Liver (tissue), 9 donors: ENCODE measurements around the gene FRMD4B. TPM values are rescaled to one million over a fixed set of nuclear protein-coding genes. Genes with fewer than 3 reads are reported as not detected.
"Not testable (repeated sequence)": the region's sequence is repeated elsewhere in the genome, so short reads cannot be mapped to it uniquely, and the experiment has no call there.

Source experiments
- DNase-seq: peaks from one replicate; pipeline ENCODE4 v3.0.0-alpha.2; 2017; ENCODE audit warnings: low spot score
- H3K27ac ChIP-seq, 2 donors: one replicate each; pipeline ENCODE4 v1.7.0; 2013; ENCODE audit warnings: inconsistent platforms in 2 of 2, low read length in 2 of 2, control low read depth in 1 of 2, low read depth in 1 of 2, mild to moderate bottlenecking in 1 of 2
- H3K27me3 ChIP-seq, 4 donors: one replicate each; pipeline versions ENCODE4 v1.6.1 to v1.7.0; 2013; ENCODE audit warnings: low read length in 3 of 4, inconsistent platforms in 1 of 4, mild to moderate bottlenecking in 1 of 4, moderate library complexity in 1 of 4; ENCODE audit not compliant: control insufficient read depth in 4 of 4, insufficient read depth in 4 of 4
- H3K36me3 ChIP-seq, 4 donors: one replicate each; pipeline versions ENCODE4 v1.6.1 to v1.7.0; 2013; ENCODE audit warnings: low read length in 3 of 4, mild to moderate bottlenecking in 3 of 4, low read depth in 1 of 4, moderate library complexity in 1 of 4; ENCODE audit not compliant: control insufficient read depth in 4 of 4, insufficient read depth in 3 of 4
- H3K4me1 ChIP-seq, 4 donors: one replicate each; pipeline versions ENCODE4 v1.6.1 to v1.7.0; 2013; ENCODE audit warnings: low read length in 3 of 4, mild to moderate bottlenecking in 3 of 4, moderate library complexity in 1 of 4; ENCODE audit not compliant: control insufficient read depth in 4 of 4, insufficient read depth in 4 of 4
- H3K4me3 ChIP-seq, 3 donors: one replicate each; pipeline versions ENCODE4 v1.6.1 to v1.7.0; 2013; ENCODE audit warnings: low read length in 3 of 3, control low read depth in 1 of 3, low read depth in 1 of 3, mild to moderate bottlenecking in 1 of 3
- H3K9ac ChIP-seq, 2 donors: one replicate each; pipeline ENCODE4 v1.7.0; 2013; ENCODE audit warnings: low read length in 2 of 2, mild to moderate bottlenecking in 2 of 2, moderate library complexity in 2 of 2, control low read depth in 1 of 2, low read depth in 1 of 2
- H3K9me3 ChIP-seq, 4 donors: one replicate each; pipeline versions ENCODE4 v1.6.1 to v1.7.0; 2013; ENCODE audit warnings: low read length in 3 of 4; ENCODE audit not compliant: control insufficient read depth in 4 of 4
- ATF3 ChIP-seq: IDR thresholded peaks from 2 replicates; pipeline ENCODE4 v1.6.1; 2016; ENCODE audit warnings: antibody characterized with exemption
- CTCF ChIP-seq: fragments of 150-350 bp; IDR thresholded peaks from 2 replicates; pipeline ENCODE4 v1.5.1; 2017; ENCODE audit warnings: improper control_type of control experiment, low read depth, low read length; ENCODE audit not compliant: missing input control
- EGR1 ChIP-seq, 2 donors: IDR thresholded peaks; 2 replicates each; pipeline ENCODE4 v1.6.1; 2016 to 2018; ENCODE audit warnings: antibody characterized with exemption in 2 of 2, low read depth in 2 of 2
- FOXA2 ChIP-seq: IDR thresholded peaks from 2 replicates; pipeline ENCODE4 v1.6.1; 2016; ENCODE audit warnings: antibody characterized with exemption
- HNF4A ChIP-seq, 2 donors: conservative IDR thresholded peaks; 2 replicates each; pipeline ENCODE4 v1.6.1; 2016; ENCODE audit warnings: antibody characterized with exemption in 2 of 2, mild to moderate bottlenecking in 2 of 2
- HNF4G ChIP-seq: IDR thresholded peaks from 2 replicates; pipeline ENCODE4 v1.6.1; 2016; ENCODE audit warnings: antibody characterized with exemption
- JUND ChIP-seq, 2 donors: IDR thresholded peaks; 2 replicates each; pipeline ENCODE4 v1.6.1; 2016; ENCODE audit warnings: antibody characterized with exemption in 2 of 2
- NR2F2 ChIP-seq: IDR thresholded peaks from 2 replicates; pipeline ENCODE4 v1.6.1; 2016; ENCODE audit warnings: antibody characterized with exemption
- REST ChIP-seq: IDR thresholded peaks from 2 replicates; pipeline ENCODE4 v1.6.1; 2016; ENCODE audit warnings: antibody characterized with exemption, mild to moderate bottlenecking
- RXRA ChIP-seq, 2 donors: IDR thresholded peaks; 2 replicates each; pipeline ENCODE4 v1.6.1; 2017 to 2018; ENCODE audit warnings: antibody characterized with exemption in 2 of 2, mild to moderate bottlenecking in 1 of 2
- ZBTB33 ChIP-seq: IDR thresholded peaks from 2 replicates; pipeline ENCODE4 v1.6.1; 2016; ENCODE audit warnings: antibody characterized with exemption
- WGBS: extraction: QIAGEN DNeasy Blood & Tissue Kit; methylation state at CpG from one replicate; pipeline ENCODE4 v1.1.7; 2013; 5-methylcytosine and 5-hydroxymethylcytosine counted together
- polyA plus RNA-seq, 2 donors: library from polyadenylated mRNA; stranded (reverse) in 1 of 2; unstranded in 1 of 2; fragments of 200-250 nt in 1 of 2; fragments of >200 nt in 1 of 2; fragmentation: Nextera tagmentation in 1 of 2; extraction: Ambion mirVana in 1 of 2; gene quantifications; one replicate each; pipeline versions ENCODE4 v1.2.1 to v1.2.3, GENCODE V29; 2013 to 2015
- total RNA-seq, 2 donors: library from RNA; depleted of rRNA; stranded (reverse); fragments of >200 nt; gene quantifications; one replicate each; pipeline ENCODE4 v1.2.3, GENCODE V29; 2014
- donor health status: healthy.
- donor health status: healthy.
- donor health status: healthy.
- donor health status: healthy.
- donor health status: healthy.

Gene FRMD4B
- total and polyA plus RNA-seq, 4 donors: 7.3 to 22.6 (median 15.0) TPM

- TF ChIP-seq JUND (IDR thresholded peaks at IDR 0.05) (no peak), ATF3 (no peak), FOXA2 (no peak), RXRA (IDR thresholded peaks at IDR 0.05) (no peak), HNF4A (conservative IDR thresholded peaks at IDR 0.05) (no peak)
Measured at GRCh38 chr3:69235882-69236281, 150.0 kb downstream of the FRMD4B start (continued).

DNA sequence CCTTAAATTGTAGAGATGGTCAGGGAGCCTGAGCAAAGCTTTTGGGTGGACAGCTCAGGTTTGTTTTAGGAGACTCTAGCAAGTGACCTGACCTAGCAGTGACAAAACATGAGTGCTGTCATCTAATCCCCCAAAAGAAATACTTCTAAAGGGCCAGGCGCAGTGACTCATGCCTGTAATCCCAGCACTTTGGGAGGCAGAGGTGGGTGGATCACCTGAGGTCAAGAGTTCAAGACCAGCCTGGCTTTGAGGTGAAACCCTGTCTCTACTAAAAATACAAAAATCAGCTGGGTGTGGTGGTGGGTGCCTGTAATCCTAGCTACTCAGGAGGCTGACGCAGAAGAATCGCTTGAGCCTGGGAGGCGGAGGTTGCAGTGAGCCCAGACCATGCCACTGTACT is 150.7 kb downstream of the FRMD4B start:
- DNase-seq, H3K36me3 ChIP-seq, H3K4me1 ChIP-seq, H3K27me3 ChIP-seq, H3K9me3 ChIP-seq, H3K9ac ChIP-seq, H3K4me3 ChIP-seq, H3K27ac ChIP-seq: not testable (repeated sequence)
- WGBS: 99% methylated on average over 4 of the region's 4 CpGs

DNA sequence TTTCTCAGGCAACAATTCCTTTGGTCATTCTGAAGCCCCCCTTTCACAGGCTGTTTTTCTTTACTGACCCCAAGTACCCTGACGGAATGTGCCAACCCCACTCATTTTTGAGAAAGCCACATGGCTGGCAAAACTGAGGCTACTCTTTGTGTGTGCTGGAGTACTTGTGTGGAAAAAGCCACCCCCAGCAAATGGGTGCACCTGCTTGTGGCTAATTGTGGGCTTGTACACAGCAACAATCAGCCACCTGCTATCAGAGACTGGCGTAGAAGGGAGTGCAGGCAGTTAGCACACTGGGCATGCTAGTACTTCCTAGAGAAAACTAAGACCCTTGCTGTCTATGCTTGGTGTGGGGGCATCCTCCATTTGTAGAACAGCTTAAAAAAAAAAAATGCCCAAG is 153.4 kb downstream of the FRMD4B start:
- Histone ChIP-seq H3K9ac (no peak overlapping the region), H3K9me3 (no peaks in the 10 kb centered on the region), H3K4me3 (no peak overlapping the region), H3K27ac (no peak overlapping the region), H3K4me1 (peaks cover 0 to 9% (median 3%) of the 10 kb centered on the region in 4 donors), H3K36me3 (peaks cover 0 to 5% (median 3%) of the 10 kb centered on the region in 4 donors), H3K27me3 (no peaks in the 10 kb centered on the region)
- TF ChIP-seq RXRA (IDR thresholded peaks at IDR 0.05) (no peak), HNF4G (no peak), ATF3 (no peak), EGR1 (IDR thresholded peaks at IDR 0.05; ENCODE audit: low read depth in 2 of 2) (no peak), ZBTB33 (no peak), HNF4A (conservative IDR thresholded peaks at IDR 0.05) (no peak), CTCF (no peak), REST (no peak), FOXA2 (no peak), NR2F2 (no peak)
- WGBS: 96% methylated on average over 2 of the region's 2 CpGs
- DNase-seq: no peak
